ENCODE measurements around the gene CA5B. TPM values are rescaled to one million over a fixed set of nuclear protein-coding genes. Genes with fewer than 3 reads are reported as not detected.

Gene CA5B
- total RNA-seq (2022; extraction: Qiagen RNA extraction): 1.9 to 3.4 TPM (median 2.6 TPM) in 5 replicates

GRCh38 chrX:15737959-15738902 is at the start of gene CA5B:
Gene CA5B, plus strand, starts transcription at chrX:15738270. Its CDS starts 11,754 bp downstream, at chrX:15750024.

GRCh38 chrX:15789979-15790768 is 52.1 kb downstream of the CA5B start, which contains the start of gene ZRSR2:
Gene ZRSR2, plus strand, starts transcription at chrX:15790484. Its CDS starts 12 bp downstream, at chrX:15790496.

Other genes with a start within 250 kb of the CA5B start
- gene PIR, start 244.9 kb upstream of the CA5B start, total RNA-seq (2022; extraction: Qiagen RNA extraction): 46.0 to 53.7 TPM (median 50.8 TPM) in 5 replicates
- not detected in 5 replicates for gene BMX, start 237.5 kb upstream of the CA5B start, total RNA-seq (2022; extraction: Qiagen RNA extraction)
- gene ACE2, start 137.3 kb upstream of the CA5B start, total RNA-seq (2022; extraction: Qiagen RNA extraction): not detected in 5 replicates
- 0.65 to 0.96 TPM (median 0.80 TPM) in 5 replicates for gene CLTRN, start 73.5 kb upstream of the CA5B start, total RNA-seq (2022; extraction: Qiagen RNA extraction)
- 9.0 to 12.6 TPM (median 9.4 TPM) in 5 replicates for gene ZRSR2, start 52.2 kb downstream of the CA5B start, total RNA-seq (2022; extraction: Qiagen RNA extraction)
- 13.6 to 17.2 TPM (median 13.8 TPM) in 5 replicates for gene AP1S2, start 116.5 kb downstream of the CA5B start, total RNA-seq (2022; extraction: Qiagen RNA extraction)